Smooth muscle cell (in vitro differentiated cells): ENCODE results near the gene AGBL4. TPM values are rescaled to one million over a fixed set of nuclear protein-coding genes. Genes with fewer than 3 reads are reported as not detected.
"Not testable (repeated sequence)": the region's sequence is repeated elsewhere in the genome, so short reads cannot be mapped to it uniquely, and the experiment has no call there.

ENCODE experiments used
- DNase-seq: peaks from one replicate; lab custom pipeline; 2025; ENCODE audit not compliant: unreplicated experiment; lab: John Stamatoyannopoulos, UW
- H2AFZ ChIP-seq: fragments of 200-600 bp; sonication (generic); 2 replicates; pipeline ENCODE4 v1.6.0; 2016; ENCODE audit warnings: antibody characterized with exemption, low read depth, mild to moderate bottlenecking
- H3F3A ChIP-seq: fragments of 200-600 bp; sonication (generic); 2 replicates; pipeline ENCODE4 v1.6.0; 2017; ENCODE audit warnings: antibody characterized with exemption, low read depth
- H3K27ac ChIP-seq: fragments of 200-600 bp; sonication (generic); 2 replicates; pipeline ENCODE4 v1.5.1; 2016; ENCODE audit warnings: low read depth, mild to moderate bottlenecking
- H3K27me3 ChIP-seq: fragments of 200-600 bp; sonication (generic); 2 replicates; pipeline ENCODE4 v1.6.1; 2016; ENCODE audit warnings: low read depth, mild to moderate bottlenecking
- H3K36me3 ChIP-seq: fragments of 200-600 bp; sonication (generic); 2 replicates; pipeline ENCODE4 v1.5.1; 2016; ENCODE audit warnings: low read depth
- H3K4me1 ChIP-seq: fragments of 200-600 bp; sonication (generic); 2 replicates; pipeline ENCODE4 v1.5.1; 2016; ENCODE audit warnings: low read depth
- H3K4me2 ChIP-seq: fragments of 200-600 bp; sonication (generic); 2 replicates; pipeline ENCODE4 v1.6.0; 2016; ENCODE audit warnings: mild to moderate bottlenecking
- H3K4me3 ChIP-seq: fragments of 200-600 bp; sonication (generic); 2 replicates; pipeline ENCODE4 v1.5.1; 2016; ENCODE audit warnings: mild to moderate bottlenecking
- H3K79me2 ChIP-seq: fragments of 200-600 bp; sonication (generic); 2 replicates; pipeline ENCODE4 v1.6.0; 2016; ENCODE audit warnings: low read depth, mild to moderate bottlenecking
- H3K9ac ChIP-seq: fragments of 200-600 bp; sonication (generic); 2 replicates; pipeline ENCODE4 v1.6.0; 2016; ENCODE audit warnings: low read depth
- H3K9me3 ChIP-seq: fragments of 200-600 bp; sonication (generic); replicated peaks from 2 replicates; pipeline ENCODE4 v1.5.1; 2016; ENCODE audit warnings: low read depth
- H4K20me1 ChIP-seq: fragments of 200-600 bp; sonication (generic); 2 replicates; pipeline ENCODE4 v1.6.0; 2016; ENCODE audit warnings: low read depth
- CTCF ChIP-seq: fragments of 200-600 bp; sonication (generic); IDR thresholded peaks from 2 replicates; pipeline ENCODE4 v1.5.1; 2017; ENCODE audit warnings: borderline replicate concordance, mild to moderate bottlenecking, antibody characterized with exemption; ENCODE audit not compliant: insufficient read depth, poor library complexity, severe bottlenecking
- WGBS: methylation state at CpG from one replicate; pipeline ENCODE4 v1.1.7; 2016; ENCODE audit warnings: low lambda C conversion rate; 5-methylcytosine and 5-hydroxymethylcytosine counted together
- polyA plus RNA-seq: library from polyadenylated mRNA; unstranded; fragments of >200 nt; fragmentation: Nextera tagmentation; extraction: Ambion mirVana; gene quantifications from 2 replicates; pipeline ENCODE4 v1.2.1, GENCODE V29; 2016
- total RNA-seq: library from RNA; depleted of rRNA; stranded (reverse); fragments of >200 nt; gene quantifications from 2 replicates; pipeline ENCODE4 v1.2.3, GENCODE V29; 2014

The AGBL4 gene
- total and polyA plus RNA-seq, 2 experiments from 2014 or later, result 0.29 TPM; not detected in 1

- Histone ChIP-seq H3K4me2 (no peak overlapping the region), H3K9me3 (peaks cover 13% of the 10 kb centered on the region), H2AFZ (no peak overlapping the region), H3K36me3 (no peaks in the 10 kb centered on the region), H3K4me3 (no peak overlapping the region), H3K79me2 (no peaks in the 10 kb centered on the region), H3K27me3 (no peaks in the 10 kb centered on the region), H3F3A (no peaks in the 10 kb centered on the region), H4K20me1 (no peaks in the 10 kb centered on the region), H3K4me1 (no peaks in the 10 kb centered on the region), H3K27ac (no peak overlapping the region), H3K9ac (no peak overlapping the region)
- TF ChIP-seq CTCF, result no peak
- DNase-seq, result no peak
- 70% methylated on average over 2 of the region's 2 CpGs for WGBS
Measured at GRCh38 chr1:49298304-49298703, 725.5 kb downstream of the AGBL4 start.

DNA sequence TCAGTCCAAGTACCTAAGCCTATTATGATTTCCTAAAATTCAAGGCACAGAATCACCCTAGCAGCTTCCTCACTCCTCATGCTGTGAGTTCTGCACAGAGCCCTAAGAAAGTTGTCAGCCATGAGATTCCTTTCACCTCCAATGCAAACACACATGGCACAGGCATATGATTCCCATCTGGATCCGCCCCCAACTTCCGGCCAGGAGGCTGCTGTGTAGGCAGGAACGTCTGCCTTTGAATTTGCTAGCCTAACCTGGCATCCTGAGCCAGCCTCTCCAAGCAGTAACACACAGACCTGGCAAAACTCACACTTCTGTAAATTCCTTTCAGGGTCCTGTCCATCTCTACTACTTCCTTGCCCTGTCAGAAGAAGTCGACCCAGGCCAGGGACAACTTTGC is 726.0 kb downstream of the AGBL4 start:
- 55% methylated on average over 4 of the region's 4 CpGs for WGBS
- Histone ChIP-seq H3K4me1 (no peaks in the 10 kb centered on the region), H3K27me3 (no peaks in the 10 kb centered on the region), H3K36me3 (no peaks in the 10 kb centered on the region), H3K9me3 (peaks cover 13% of the 10 kb centered on the region), H2AFZ (no peak overlapping the region), H3K4me3 (no peak overlapping the region), H3K27ac (no peak overlapping the region), H4K20me1 (no peaks in the 10 kb centered on the region), H3F3A (no peaks in the 10 kb centered on the region), H3K79me2 (no peaks in the 10 kb centered on the region), H3K9ac (no peak overlapping the region), H3K4me2 (no peak overlapping the region)
- no peak for DNase-seq
- TF ChIP-seq CTCF, result no peak

- WGBS, result 71% methylated on average over 2 of the region's 2 CpGs
- H3K4me1 ChIP-seq, result no peaks in the 10 kb centered on the region
- H3K9ac ChIP-seq, result no peak overlapping the region
- DNase-seq, result no peak
- H3K79me2 ChIP-seq, result no peaks in the 10 kb centered on the region
- no peak overlapping the region for H3K27ac ChIP-seq
- H2AFZ ChIP-seq, result no peak overlapping the region
- H3K4me2 ChIP-seq, result no peak overlapping the region
- no peaks in the 10 kb centered on the region for H4K20me1 ChIP-seq
- peaks cover 20% of the 10 kb centered on the region for H3K9me3 ChIP-seq
- no peaks in the 10 kb centered on the region for H3K36me3 ChIP-seq
- no peaks in the 10 kb centered on the region for H3K27me3 ChIP-seq
- no peak overlapping the region for H3K4me3 ChIP-seq
- TF ChIP-seq CTCF, result no peak
- H3F3A ChIP-seq, result no peaks in the 10 kb centered on the region
Measured at GRCh38 chr1:49294539-49294938, 729.2 kb downstream of the AGBL4 start.

DNA sequence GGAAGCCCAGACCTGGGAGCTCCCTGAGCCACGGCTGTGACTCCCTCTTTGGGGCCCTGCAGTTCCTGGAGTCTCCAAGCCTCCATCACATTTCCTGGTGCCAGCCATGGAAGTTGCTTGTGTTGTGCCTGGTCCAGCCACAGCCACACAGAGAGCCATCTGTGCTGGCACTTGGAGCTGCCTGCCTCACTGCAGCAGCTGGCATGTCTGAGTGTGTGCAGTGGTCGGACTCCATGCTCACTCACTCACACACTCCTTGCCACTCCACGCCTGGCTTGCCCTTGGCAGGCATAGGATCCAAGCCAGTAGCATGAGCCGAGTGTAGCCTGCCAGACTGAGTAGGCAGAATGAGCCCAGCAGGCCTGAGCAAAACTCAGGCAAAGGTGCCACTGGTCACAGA is 730.7 kb downstream of the AGBL4 start:
- no peak overlapping the region for H3K9ac ChIP-seq
- DNase-seq, result no peak
- no peaks in the 10 kb centered on the region for H3K79me2 ChIP-seq
- H3K9me3 ChIP-seq, result peaks cover 12% of the 10 kb centered on the region
- no peaks in the 10 kb centered on the region for H3F3A ChIP-seq
- H3K27me3 ChIP-seq, result no peaks in the 10 kb centered on the region
- no peak for TF ChIP-seq CTCF
- H3K4me2 ChIP-seq, result no peak overlapping the region
- H3K4me1 ChIP-seq, result no peaks in the 10 kb centered on the region
- no peak overlapping the region for H3K4me3 ChIP-seq
- no peak overlapping the region for H3K27ac ChIP-seq
- 58% methylated on average over 4 of the region's 4 CpGs for WGBS
- H4K20me1 ChIP-seq, result no peaks in the 10 kb centered on the region
- H3K36me3 ChIP-seq, result no peaks in the 10 kb centered on the region
- no peak overlapping the region for H2AFZ ChIP-seq

GRCh38 chr1:49257211-49258049 is 766.3 kb downstream of the AGBL4 start:
- peak overlapping the region; percentile 69 for H2AFZ ChIP-seq
- H3K79me2 ChIP-seq, H4K20me1 ChIP-seq, H3K27me3 ChIP-seq, H3K27ac ChIP-seq, H3F3A ChIP-seq, H3K9me3 ChIP-seq, DNase-seq, H3K4me1 ChIP-seq, H3K36me3 ChIP-seq: not testable (repeated sequence)
- WGBS, result 52% methylated on average over 32 of the region's 32 CpGs
- peak overlapping the region; percentile 11 for H3K9ac ChIP-seq
- H3K4me2 ChIP-seq, result peak overlapping the region; percentile 72
- H3K4me3 ChIP-seq, result peak overlapping the region; percentile 49
